Measurements from ENCODE around the gene LDLRAP1.
"Not testable (repeated sequence)": the region's sequence is repeated elsewhere in the genome, so short reads cannot be mapped to it uniquely, and the experiment has no call there.

Gene LDLRAP1

GRCh38 chr1:25572708-25573590 lies 29.5 kb downstream of the LDLRAP1 start:
- in situ Hi-C loops (cut with MboI; ENCODE audit: low sequenced_read_pairs): no loop called here

- in situ Hi-C loops (cut with MboI; ENCODE audit: low sequenced_read_pairs): no loop called here
Measured at GRCh38 chr1:25573591-25573930, 30.2 kb downstream of the LDLRAP1 start.

GRCh38 chr1:25573961-25574360 lies 30.6 kb downstream of the LDLRAP1 start:
- in situ Hi-C loops (cut with MboI; ENCODE audit: low sequenced_read_pairs): no loop called here

GRCh38 chr1:25575191-25575590 lies 31.8 kb downstream of the LDLRAP1 start:
- in situ Hi-C loops (cut with MboI; ENCODE audit: low sequenced_read_pairs): no loop called here

GRCh38 chr1:25576459-25577133 lies 33.2 kb downstream of the LDLRAP1 start:
- in situ Hi-C loops (cut with MboI; ENCODE audit: low sequenced_read_pairs): no loop called here

- in situ Hi-C loops (cut with MboI; ENCODE audit: low sequenced_read_pairs): no loop called here
Measured at GRCh38 chr1:25577134-25577920, 33.9 kb downstream of the LDLRAP1 start.

- in situ Hi-C loops (cut with MboI; ENCODE audit: low sequenced_read_pairs): no loop called here
Measured at GRCh38 chr1:25579292-25580252, 36.2 kb downstream of the LDLRAP1 start.

- in situ Hi-C loops (cut with MboI; ENCODE audit: low sequenced_read_pairs): no loop called here
Measured at GRCh38 chr1:25580927-25581326, 37.5 kb downstream of the LDLRAP1 start.

GRCh38 chr1:25581764-25582163 lies 38.4 kb downstream of the LDLRAP1 start:
- in situ Hi-C loops (cut with MboI; ENCODE audit: low sequenced_read_pairs): no loop called here

GRCh38 chr1:25583519-25584370 lies 40.3 kb downstream of the LDLRAP1 start:
- in situ Hi-C loops (cut with MboI; ENCODE audit: low sequenced_read_pairs): no loop called here

- in situ Hi-C loops (cut with MboI; ENCODE audit: low sequenced_read_pairs): no loop called here
Measured at GRCh38 chr1:25586181-25586588, 42.8 kb downstream of the LDLRAP1 start.

- in situ Hi-C loops (cut with MboI; ENCODE audit: low sequenced_read_pairs): no loop called here
Measured at GRCh38 chr1:25587290-25587689, 43.9 kb downstream of the LDLRAP1 start.

GRCh38 chr1:25588224-25588623 lies 44.8 kb downstream of the LDLRAP1 start:
- in situ Hi-C loops (cut with MboI; ENCODE audit: low sequenced_read_pairs): not testable (repeated sequence)

- in situ Hi-C loops (cut with MboI; ENCODE audit: low sequenced_read_pairs): not testable (repeated sequence)
Measured at GRCh38 chr1:25588786-25589185, 45.4 kb downstream of the LDLRAP1 start.

GRCh38 chr1:25590096-25590824 lies 46.9 kb downstream of the LDLRAP1 start:
- in situ Hi-C loops (cut with MboI; ENCODE audit: low sequenced_read_pairs): no loop called here

- in situ Hi-C loops (cut with MboI; ENCODE audit: low sequenced_read_pairs): no loop called here
Measured at GRCh38 chr1:25593861-25594260, 50.5 kb downstream of the LDLRAP1 start.

- in situ Hi-C loops (cut with MboI; ENCODE audit: low sequenced_read_pairs): no loop called here
Measured at GRCh38 chr1:25594971-25595370, 51.6 kb downstream of the LDLRAP1 start.

- in situ Hi-C loops (cut with MboI; ENCODE audit: low sequenced_read_pairs): not testable (repeated sequence)
Measured at GRCh38 chr1:25596641-25597040, 53.2 kb downstream of the LDLRAP1 start.

GRCh38 chr1:25598879-25599278 lies 55.5 kb downstream of the LDLRAP1 start:
- in situ Hi-C loops (cut with MboI; ENCODE audit: low sequenced_read_pairs): no loop called here
